Activated CD4-positive, alpha-beta T cell treated with anti-CD3 and anti-CD28 coated beads, Interleukin-2, amount 50 U/mL, for 4 hours (primary cell): ENCODE measurements around the gene METTL8.
"Not testable (repeated sequence)": the region's sequence is repeated elsewhere in the genome, so short reads cannot be mapped to it uniquely, and the experiment has no call there.

Experiments
- DNase-seq, 2 experiments: peaks; one replicate each; pipeline ENCODE4 v3.0.0-alpha.2; 2020

The METTL8 gene

GRCh38 chr2:171422710-171423495 lies 10.9 kb downstream of the METTL8 start:
- DNase-seq = not testable (repeated sequence)

- no peak for DNase-seq
These were observed 12.8 kb downstream of the METTL8 start for GRCh38 chr2:171420728-171421563.

GRCh38 chr2:171419333-171419732 lies 14.5 kb downstream of the METTL8 start:
- no peak for DNase-seq

DNA sequence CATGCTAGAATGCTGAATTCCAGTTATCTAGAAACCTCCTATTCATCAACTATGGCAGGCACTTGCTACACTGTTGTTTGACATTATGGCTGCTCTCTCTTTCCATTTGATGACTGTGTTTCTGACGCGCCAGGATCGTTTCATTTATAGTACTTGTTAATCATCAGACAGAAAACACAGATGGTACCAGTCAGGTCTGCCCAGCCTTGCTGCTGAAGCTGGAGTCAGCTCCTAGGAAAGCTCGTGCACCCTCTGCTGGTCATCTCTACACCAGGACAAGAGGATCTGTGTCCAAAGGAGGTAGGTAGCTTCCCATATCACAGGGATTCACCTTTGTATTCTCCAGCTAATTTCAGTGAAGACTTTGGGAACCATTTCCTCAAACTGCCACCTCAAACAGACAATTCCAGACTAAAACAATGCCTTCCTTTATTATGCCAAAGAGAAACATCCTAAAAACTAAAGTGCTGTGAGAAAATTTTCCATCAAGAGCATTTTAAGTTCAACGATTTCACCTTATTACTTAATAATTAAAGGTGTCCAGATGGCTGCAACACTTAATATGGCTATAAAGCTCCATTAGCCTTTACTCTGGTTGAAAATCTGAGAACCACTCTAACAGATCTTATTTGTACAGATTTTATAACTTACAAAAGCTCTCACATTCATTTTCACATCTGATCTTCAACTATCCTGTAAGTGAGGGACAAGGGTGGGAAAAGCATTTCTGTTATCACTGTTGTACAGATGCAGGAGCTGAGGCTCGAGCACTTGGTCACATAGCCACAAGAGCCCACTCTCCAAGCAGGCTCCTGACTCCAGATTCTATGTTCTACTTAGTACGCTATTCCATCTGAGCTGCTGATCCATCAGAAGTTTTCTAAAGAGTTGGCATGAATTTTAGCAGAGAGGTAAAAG lies 17.5 kb downstream of the METTL8 start:
- peak; percentile 82 to 83 for DNase-seq

- not testable (repeated sequence) for DNase-seq
These were observed 19.1 kb downstream of the METTL8 start for GRCh38 chr2:171414645-171415044.

DNA sequence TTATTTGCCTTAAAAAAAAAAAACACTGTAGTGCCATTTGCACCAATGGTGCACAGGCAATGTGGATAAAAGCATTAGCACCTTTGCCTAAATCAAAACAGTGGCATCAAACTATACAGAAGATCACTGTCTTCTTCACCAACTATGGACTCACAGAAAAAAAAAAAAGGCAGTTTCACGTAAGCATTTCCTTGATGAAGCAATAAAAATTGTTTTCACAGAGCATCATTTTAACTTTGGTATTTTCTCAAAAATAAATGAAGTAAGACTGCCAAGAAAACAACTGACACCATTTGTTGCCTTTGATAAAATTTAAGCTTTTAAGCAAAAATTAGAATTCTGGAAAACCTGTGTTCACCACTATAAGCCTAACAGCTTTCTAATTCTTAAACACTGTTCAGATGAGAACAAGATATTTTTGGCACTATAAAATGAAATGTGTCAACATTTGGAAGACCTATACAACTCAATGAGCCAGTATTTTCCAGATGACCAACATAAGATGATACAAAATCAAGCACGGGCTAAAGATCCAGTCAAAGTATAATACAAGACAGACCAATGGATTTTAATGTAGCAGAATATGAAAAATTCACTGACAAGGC lies 21.1 kb downstream of the METTL8 start:
- no peak for DNase-seq

- DNase-seq = no peak
These were observed 21.9 kb downstream of the METTL8 start for GRCh38 chr2:171411791-171412483.

DNA sequence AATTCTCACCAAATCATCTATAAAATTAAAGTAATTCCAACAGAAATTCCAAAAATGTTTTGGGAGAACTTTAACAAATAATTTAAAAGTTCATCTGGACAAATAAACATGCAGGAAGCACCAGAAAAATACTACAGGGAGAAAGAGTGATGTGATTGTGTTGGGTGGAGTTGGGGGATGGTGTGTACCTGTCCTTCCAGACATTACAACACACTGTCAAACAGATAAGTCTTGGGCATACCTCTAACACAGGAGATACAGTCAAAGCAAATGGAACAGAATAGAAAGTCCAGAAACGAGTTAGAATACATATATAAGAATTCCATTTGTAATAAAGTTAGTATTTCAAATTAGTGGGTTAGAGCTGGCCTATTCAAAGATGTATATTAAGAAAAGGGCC lies 22.6 kb downstream of the METTL8 start:
- no peak for DNase-seq

DNA sequence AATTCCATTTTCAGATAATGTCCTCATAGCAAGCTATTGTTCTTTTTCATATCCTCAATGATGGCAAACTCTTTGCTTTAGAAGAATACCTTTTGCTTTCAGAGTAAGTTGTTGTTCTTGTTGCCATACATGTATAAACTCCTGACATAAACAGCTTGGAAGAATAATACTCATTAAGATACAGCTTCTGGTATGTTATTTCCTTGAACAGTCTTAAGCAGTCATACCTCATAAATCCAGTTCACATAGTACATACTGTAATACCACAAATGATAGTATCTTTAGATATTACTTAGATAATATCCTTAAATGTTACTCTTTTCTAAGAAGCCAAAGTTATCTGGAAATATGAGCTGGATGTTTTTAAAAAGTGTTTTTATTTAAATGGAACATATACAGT lies 23.2 kb downstream of the METTL8 start:
- no peak for DNase-seq

GRCh38 chr2:171410101-171410500 lies 23.7 kb downstream of the METTL8 start:
- DNase-seq = no peak

DNA sequence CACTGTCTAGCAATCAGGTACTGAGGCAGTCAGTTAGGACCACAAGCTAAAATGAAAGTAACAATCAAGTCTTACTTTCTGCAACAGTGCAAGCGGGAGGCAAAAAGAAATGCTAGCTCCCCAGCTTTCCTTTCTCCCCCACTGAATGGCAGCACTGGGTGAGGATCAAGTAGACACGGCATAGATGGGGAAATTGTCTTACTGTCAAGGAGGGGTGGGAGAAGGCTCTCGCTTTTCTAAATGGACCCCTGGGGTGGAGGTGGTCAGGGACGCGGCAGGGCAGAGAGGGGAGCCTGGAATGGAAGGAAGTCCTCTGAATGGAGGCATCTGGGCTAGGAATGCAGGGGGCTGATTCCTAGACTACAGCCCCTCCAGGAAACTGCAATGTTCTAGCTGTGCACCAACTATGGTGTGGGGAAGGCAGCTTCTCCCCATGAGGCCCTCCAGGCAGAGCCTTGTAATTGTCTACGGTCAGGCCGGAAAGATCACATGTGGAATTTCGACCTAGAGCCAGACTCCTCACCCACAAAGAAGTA lies 24.3 kb downstream of the METTL8 start:
- DNase-seq = no peak

- DNase-seq = no peak
These were observed 26.1 kb downstream of the METTL8 start for GRCh38 chr2:171407676-171408044.

DNA sequence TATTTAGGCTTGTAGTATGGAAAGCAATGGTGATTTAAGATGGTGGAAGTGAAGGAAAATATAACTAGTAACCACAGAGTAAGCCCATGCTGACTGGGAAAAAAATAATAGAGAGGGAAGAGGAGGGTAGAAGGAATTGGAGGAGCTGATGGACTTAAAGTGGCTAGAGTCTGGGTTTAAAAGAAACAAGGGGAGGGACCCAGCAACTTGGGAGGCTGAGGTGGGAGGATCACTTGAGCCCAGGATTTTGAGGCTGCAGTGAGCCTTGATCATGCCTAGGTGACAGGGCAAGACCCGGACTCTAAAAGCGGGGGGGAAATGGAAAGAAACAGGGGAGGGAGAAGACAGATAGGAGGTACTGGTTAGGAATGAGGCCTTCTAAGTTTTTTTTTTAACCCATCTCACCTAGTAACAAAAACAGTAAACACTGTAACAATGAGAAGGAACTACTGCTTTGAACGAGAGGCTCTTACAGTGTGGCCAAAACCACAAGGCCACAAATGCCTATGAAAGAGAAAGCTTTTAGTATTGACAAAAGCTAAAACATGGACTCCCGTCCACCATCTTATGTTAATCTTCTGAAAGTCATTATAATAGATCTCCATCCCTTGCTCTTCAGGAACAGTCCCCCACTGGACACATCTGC lies 26.6 kb downstream of the METTL8 start:
- DNase-seq = no peak

- DNase-seq = no peak
These were observed 27.7 kb downstream of the METTL8 start for GRCh38 chr2:171406044-171406443.

DNA sequence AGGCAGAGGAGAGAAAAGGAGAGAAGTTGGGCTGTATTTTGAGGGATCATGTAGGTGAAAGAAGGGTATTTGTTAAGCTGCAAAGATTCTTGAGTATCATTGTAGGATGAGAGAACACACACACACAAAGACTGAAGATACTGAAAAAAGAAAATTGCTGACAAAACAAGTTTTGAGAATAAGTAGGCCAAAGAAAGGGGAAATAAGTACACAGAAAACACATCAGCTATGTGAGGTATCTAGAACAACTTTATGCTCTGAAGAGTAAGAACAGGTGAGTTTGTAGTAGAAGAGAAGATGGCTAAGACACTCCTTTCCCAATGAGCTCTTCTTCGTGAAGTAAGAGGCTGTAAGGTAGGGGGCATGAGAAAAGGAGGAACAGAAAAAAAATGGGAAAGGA lies 28.2 kb downstream of the METTL8 start:
- no peak for DNase-seq

DNA sequence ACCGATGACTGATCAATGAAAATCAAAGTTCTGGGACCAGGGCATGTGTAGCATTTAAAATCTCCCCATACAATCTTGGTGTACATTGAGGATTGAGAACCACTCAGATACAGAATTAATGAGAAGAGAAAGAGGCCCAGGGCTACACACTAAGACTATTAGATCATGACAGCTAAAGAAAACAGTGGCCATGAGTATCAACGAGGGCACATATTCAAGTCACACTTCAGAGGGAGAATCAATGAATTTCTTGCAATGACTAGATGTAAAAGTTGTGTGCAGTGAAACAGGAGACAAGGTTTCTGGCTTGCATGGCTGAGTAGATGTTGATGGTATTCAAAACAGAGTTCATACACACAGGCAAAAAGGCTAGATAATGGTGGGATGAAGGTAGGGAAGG lies 29.1 kb downstream of the METTL8 start:
- DNase-seq = no peak

- no peak for DNase-seq
These were observed 29.5 kb downstream of the METTL8 start for GRCh38 chr2:171404261-171404660.

DNA sequence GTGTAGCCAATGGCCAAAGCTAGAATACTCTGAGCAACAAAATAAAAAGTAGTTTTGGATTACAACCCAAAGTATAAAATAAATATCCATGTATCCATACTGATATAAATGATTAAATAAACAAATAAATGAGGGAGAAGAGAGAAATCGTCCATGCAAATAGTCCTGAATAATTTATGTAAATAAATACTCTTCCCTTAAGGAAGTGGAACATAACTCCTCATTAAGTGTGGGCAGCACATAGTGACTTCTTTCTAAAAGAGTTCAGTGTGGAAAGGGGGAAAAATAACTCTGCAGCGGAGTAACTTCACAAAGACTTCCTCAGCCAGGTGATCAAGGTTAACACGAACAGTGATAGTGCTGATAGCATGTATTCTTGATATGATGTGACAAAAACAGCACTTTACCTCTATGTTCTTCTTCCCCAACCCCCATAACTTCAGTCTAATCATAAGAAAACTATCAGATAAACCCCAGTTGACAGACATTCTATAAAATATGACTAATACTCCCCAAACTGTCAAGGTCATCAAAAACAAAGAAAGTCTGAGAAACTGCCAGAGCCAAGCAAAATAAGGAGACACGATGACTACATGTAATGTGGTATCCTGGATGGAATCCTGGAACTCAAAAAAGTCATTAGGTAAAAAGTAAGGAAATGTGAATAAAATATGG lies 30.7 kb downstream of the METTL8 start:
- no peak for DNase-seq

DNA sequence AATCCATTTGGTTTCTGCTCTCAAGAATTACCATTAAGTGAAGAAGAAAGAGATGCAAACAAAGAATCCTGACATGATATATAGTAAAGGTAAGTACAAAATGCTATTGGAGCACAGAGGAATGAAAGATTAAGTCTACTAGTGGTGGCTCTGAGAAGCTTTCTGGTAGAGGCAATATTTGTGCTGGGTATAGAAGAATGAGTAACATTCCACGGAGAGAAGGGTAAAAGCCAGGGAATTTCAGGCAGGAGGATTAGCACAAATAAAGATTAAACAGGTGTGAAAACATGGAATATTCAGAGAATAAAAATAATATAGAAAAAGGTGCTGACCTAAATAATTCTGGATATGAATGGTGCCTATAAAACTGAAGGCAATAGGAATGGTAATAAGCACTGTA lies 31.8 kb downstream of the METTL8 start:
- no peak for DNase-seq

GRCh38 chr2:171400395-171400794 lies 33.4 kb downstream of the METTL8 start:
- no peak for DNase-seq

DNA sequence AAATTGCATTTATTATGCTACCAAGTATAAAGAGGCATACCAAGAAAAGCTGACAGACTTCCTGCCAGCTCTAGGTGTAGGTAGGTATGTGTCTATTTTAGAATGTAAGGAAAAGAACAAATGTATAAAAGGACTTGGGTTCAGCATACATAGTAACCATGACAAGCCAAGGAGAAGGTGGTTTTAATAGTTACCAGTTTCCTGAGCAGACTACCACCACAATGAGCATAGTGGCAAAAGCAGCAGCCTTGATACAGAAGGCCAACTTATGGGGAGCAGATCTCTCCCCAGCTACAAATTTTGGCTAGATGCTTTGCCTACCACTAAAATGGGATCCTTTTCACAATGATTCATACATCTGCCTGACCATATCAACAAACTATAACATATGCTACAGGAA lies 34.5 kb downstream of the METTL8 start:
- DNase-seq = no peak
